ENCODE measurements around the gene ZNF143. TPM values are rescaled to one million over a fixed set of nuclear protein-coding genes. Genes with fewer than 3 reads are reported as not detected.
A peak's percentile ranks its signal among the peaks of the same experiment; 100 is the strongest.

Gene ZNF143
- 10 to 100 TPM in 2 of 6 experiments, 1 to 10 TPM in 4; 5.8 to 16.0 (median 9.5) TPM for total RNA-seq
- long read RNA-seq, partial matches to known transcripts: 0 of 3 reads
- long read RNA-seq, other reads (novel, unspliced or antisense): 1 of 3 reads

GRCh38 chr11:9460322-9461062 is at the start of gene ZNF143:
Gene ZNF143, plus strand, starts transcription at chr11:9461012. Its CDS starts 10,297 bp downstream, at chr11:9471309.
- H3K4me1 ChIP-seq: peaks cover 0 to 16% (median 7%) of the 10 kb centered on the region in 4 donors
- H3K36me3 ChIP-seq: no peaks in the 10 kb centered on the region
- intact Hi-C loops (cut with DNase I): no loop called here
- TF ChIP-seq, protein P1, sequence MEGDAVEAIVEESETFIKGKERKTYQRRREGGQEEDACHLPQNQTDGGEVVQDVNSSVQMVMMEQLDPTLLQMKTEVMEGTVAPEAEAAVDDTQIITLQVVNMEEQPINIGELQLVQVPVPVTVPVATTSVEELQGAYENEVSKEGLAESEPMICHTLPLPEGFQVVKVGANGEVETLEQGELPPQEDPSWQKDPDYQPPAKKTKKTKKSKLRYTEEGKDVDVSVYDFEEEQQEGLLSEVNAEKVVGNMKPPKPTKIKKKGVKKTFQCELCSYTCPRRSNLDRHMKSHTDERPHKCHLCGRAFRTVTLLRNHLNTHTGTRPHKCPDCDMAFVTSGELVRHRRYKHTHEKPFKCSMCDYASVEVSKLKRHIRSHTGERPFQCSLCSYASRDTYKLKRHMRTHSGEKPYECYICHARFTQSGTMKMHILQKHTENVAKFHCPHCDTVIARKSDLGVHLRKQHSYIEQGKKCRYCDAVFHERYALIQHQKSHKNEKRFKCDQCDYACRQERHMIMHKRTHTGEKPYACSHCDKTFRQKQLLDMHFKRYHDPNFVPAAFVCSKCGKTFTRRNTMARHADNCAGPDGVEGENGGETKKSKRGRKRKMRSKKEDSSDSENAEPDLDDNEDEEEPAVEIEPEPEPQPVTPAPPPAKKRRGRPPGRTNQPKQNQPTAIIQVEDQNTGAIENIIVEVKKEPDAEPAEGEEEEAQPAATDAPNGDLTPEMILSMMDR (IDR thresholded peaks at IDR 0.05): peak in 1 of 4 donors; percentile 37
- peak; percentile 90 for TF ChIP-seq POLR2A (IDR thresholded peaks at IDR 0.05)
- H3K4me3 ChIP-seq: peak within 1 kb of the TSS; percentile 76 to 97 (median 82)
- DNase-seq (peak; percentile 100), ATAC-seq (peak; percentile 92 to 97 (median 92))
- WGBS (ENCODE audit: insufficient coverage, low coverage, low lambda C conversion rate, missing lambda C conversion rate): under 1% methylated on average over 19 of the region's 45 CpGs
- H3K9me3 ChIP-seq: no peaks in the 10 kb centered on the region
- peak within 1 kb of the TSS; percentile 98 to 100 (median 99) for H3K27ac ChIP-seq
- no peaks in the 10 kb centered on the region for H3K27me3 ChIP-seq

- WGBS (ENCODE audit: insufficient coverage, low coverage, low lambda C conversion rate, missing lambda C conversion rate): 36% methylated on average over 1 of the region's 1 CpG
- H3K4me3 ChIP-seq: no peak overlapping the region
- no peak overlapping the region for H3K27ac ChIP-seq
- no peak for TF ChIP-seq POLR2A (IDR thresholded peaks at IDR 0.05)
- TF ChIP-seq, protein P1 (IDR thresholded peaks at IDR 0.05): no peak
- ATAC-seq: peak in 3 of 4 donors; percentile 77 to 86 (median 81)
- peaks cover 0 to 4% (median 0%) of the 10 kb centered on the region in 4 donors for H3K4me1 ChIP-seq
- H3K9me3 ChIP-seq: no peaks in the 10 kb centered on the region
- DNase-seq: peak in 2 of 3 donors; percentile 30 to 69
- H3K27me3 ChIP-seq: no peaks in the 10 kb centered on the region
- H3K36me3 ChIP-seq: peaks cover 0 to 81% (median 24%) of the 10 kb centered on the region in 4 donors
- intact Hi-C loops (cut with DNase I): no loop called here
Measured at GRCh38 chr11:9428706-9429105, 32.1 kb upstream of the ZNF143 start.

- intact Hi-C loops (cut with DNase I): no loop called here
- no peak for TF ChIP-seq POLR2A (IDR thresholded peaks at IDR 0.05)
- TF ChIP-seq, protein P1 (IDR thresholded peaks at IDR 0.05): no peak
- Histone ChIP-seq H3K4me1 (no peaks in the 10 kb centered on the region), H3K9me3 (no peaks in the 10 kb centered on the region), H3K27ac (no peak overlapping the region), H3K36me3 (peaks cover 20 to 96% (median 36%) of the 10 kb centered on the region in 4 donors), H3K4me3 (no peak overlapping the region), H3K27me3 (no peaks in the 10 kb centered on the region)
- DNase-seq: no peak
- 77% methylated on average over 4 of the region's 4 CpGs for WGBS (ENCODE audit: insufficient coverage, low coverage, low lambda C conversion rate, missing lambda C conversion rate)
- no peak for ATAC-seq
Measured at GRCh38 chr11:9438611-9439010, 22.2 kb upstream of the ZNF143 start.

- WGBS (ENCODE audit: insufficient coverage, low coverage, low lambda C conversion rate, missing lambda C conversion rate): 80% methylated on average over 4 of the region's 4 CpGs
- no peak overlapping the region for H3K27ac ChIP-seq
- ATAC-seq: no peak
- intact Hi-C loops (cut with DNase I): no loop called here
- DNase-seq: no peak
- H3K9me3 ChIP-seq: no peaks in the 10 kb centered on the region
- no peak overlapping the region for H3K4me3 ChIP-seq
- no peaks in the 10 kb centered on the region for H3K4me1 ChIP-seq
- H3K36me3 ChIP-seq: peaks cover 3 to 44% (median 13%) of the 10 kb centered on the region in 4 donors
- TF ChIP-seq, protein P1 (IDR thresholded peaks at IDR 0.05): no peak
- TF ChIP-seq POLR2A (IDR thresholded peaks at IDR 0.05): no peak
- H3K27me3 ChIP-seq: no peaks in the 10 kb centered on the region
Measured at GRCh38 chr11:9446230-9446629, 14.6 kb upstream of the ZNF143 start.

Data from right lobe of liver (tissue), 6 donors.